Muscle of back (tissue), 13 donors: ENCODE results near the gene SRGAP2. TPM values are rescaled to one million over a fixed set of nuclear protein-coding genes. Genes with fewer than 3 reads are reported as not detected.
"Not testable (repeated sequence)": the region's sequence is repeated elsewhere in the genome, so short reads cannot be mapped to it uniquely, and the experiment has no call there.

ENCODE experiments used
- DNase-seq, 3 donors: peaks; one replicate each; pipeline versions ENCODE4 v3.0.0 to v3.0.0-alpha.2; 2013
- long read RNA-seq, 9 donors: transcript quantifications; one replicate each; lab custom pipeline, GENCODE V29; 2026
- polyA plus RNA-seq, 10 donors: library from polyadenylated mRNA; unstranded; fragments of 120-200 nt; gene quantifications; one replicate each; pipeline ENCODE4 v1.2.1, GENCODE V29; 2013; ENCODE audit not compliant: insufficient read length in 10 of 10

Gene SRGAP2
- polyA plus RNA-seq = 10 to 100 TPM; 54.3 to 86.2 (median 66.8) TPM
- long read RNA-seq, donor 1, transcript SRGAP2-204 (3 exons, 1,108 nt) = major isoform, 8 of 11 reads
- long read RNA-seq, donor 1, partial matches to known transcripts = 0 of 11 reads
- long read RNA-seq, donor 1, other reads (novel, unspliced or antisense) = 0 of 11 reads
- long read RNA-seq, donor 2, partial matches to known transcripts = 0 of 4 reads
- long read RNA-seq, donor 2, other reads (novel, unspliced or antisense) = 0 of 4 reads
- long read RNA-seq, donor 3, full-length matches to known transcripts = 1 of 1 reads
- long read RNA-seq, donor 3, partial matches to known transcripts = 0 of 1 reads
- long read RNA-seq, donor 3, other reads (novel, unspliced or antisense) = 0 of 1 reads
- long read RNA-seq, donor 4, full-length matches to known transcripts = 4 of 4 reads
- long read RNA-seq, donor 4, partial matches to known transcripts = 0 of 4 reads
- long read RNA-seq, donor 4, other reads (novel, unspliced or antisense) = 0 of 4 reads
- long read RNA-seq, donor 5, full-length matches to known transcripts = 18 of 34 reads
- long read RNA-seq, donor 5, partial matches to known transcripts = 16 of 34 reads
- long read RNA-seq, donor 5, other reads (novel, unspliced or antisense) = 0 of 34 reads
- long read RNA-seq, donor 6, full-length matches to known transcripts = 3 of 3 reads
- long read RNA-seq, donor 6, partial matches to known transcripts = 0 of 3 reads
- long read RNA-seq, donor 6, other reads (novel, unspliced or antisense) = 0 of 3 reads
- long read RNA-seq, donor 7, full-length matches to known transcripts = 9 of 9 reads
- long read RNA-seq, donor 7, partial matches to known transcripts = 0 of 9 reads
- long read RNA-seq, donor 7, other reads (novel, unspliced or antisense) = 0 of 9 reads
- long read RNA-seq, donor 8, full-length matches to known transcripts = 7 of 7 reads
- long read RNA-seq, donor 8, partial matches to known transcripts = 0 of 7 reads
- long read RNA-seq, donor 8, other reads (novel, unspliced or antisense) = 0 of 7 reads
- long read RNA-seq, donor 9, partial matches to known transcripts = 0 of 2 reads
- long read RNA-seq, donor 9, other reads (novel, unspliced or antisense) = 0 of 2 reads

DNA sequence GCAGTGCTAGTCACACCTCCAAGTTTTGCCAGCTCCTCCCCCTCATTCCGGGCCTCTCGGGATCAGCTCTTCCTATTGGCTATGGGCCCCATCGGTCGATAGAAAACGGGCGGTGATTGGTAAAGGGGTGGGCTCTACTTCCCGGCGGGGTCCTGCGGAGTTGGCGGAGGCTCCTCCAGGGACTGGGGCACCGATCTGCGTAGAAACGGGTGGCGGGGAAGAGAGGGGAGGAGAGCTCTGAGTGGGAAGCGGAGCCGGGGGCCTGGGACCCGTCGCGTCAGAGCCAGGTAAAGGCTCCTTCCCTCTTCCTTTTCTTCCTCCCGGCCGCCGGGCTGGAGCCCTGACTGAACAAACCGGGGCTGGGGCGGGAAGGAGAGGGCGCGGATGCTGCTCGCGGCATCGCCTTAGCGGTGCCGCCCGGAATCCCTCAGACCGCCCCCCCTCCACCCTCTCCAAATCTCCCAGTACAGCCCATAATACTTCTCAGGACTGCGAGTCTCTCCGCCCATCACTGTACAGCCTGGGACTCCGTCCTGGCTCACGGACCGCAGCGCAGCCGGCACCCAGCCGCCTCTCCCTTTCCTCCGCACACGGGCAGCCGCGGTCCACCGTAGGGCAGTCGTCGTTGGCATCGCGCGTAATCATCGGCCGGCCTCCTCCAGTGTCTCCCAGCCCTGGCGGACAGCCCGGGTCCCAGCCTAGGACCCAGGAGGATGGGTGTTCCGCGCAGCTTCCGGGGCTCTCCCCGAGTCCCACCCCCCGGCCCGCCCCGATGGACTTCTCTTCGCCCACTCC, at the start of gene SRGAP2:
Gene SRGAP2 (plus strand): TSS at position 178 of the 795 bp plus-strand sequence. CDS start 2,430 bp downstream, outside the sequence.
- peak; percentile 44 to 89 (median 63) for DNase-seq

DNA sequence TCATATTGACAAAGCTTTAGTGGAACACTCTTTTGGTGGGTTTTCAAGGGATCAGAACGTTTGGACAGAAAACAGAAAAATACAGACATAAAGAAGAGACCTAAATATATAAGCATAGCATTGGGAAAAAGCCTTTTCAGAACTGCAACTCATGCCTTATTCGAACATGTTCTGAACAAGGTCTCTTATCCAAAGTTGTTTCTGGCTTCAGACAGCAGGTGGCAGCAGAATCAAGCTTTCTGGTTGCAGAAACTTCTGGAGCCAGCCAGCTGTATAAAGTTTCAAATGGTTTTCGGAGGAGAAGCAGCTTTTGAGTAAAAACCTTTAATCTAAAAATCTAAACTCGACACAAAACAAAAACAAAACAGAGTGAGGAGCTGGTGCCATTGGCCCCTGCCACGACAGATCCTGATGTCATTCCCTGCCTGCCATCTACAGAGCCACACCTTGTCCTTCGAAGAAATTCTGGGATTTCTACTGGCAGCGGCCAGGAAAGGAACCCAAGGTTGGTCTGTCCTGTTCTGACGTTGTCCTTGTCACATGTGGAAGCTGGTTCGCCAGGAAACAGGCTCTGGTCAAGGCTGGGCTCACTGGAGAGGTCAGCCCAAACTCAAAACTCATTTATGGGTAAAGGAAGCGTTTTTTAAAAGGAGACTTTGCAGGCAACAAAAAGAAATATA, 35.9 kb upstream of the SRGAP2 start:
- not testable (repeated sequence) for DNase-seq

DNA sequence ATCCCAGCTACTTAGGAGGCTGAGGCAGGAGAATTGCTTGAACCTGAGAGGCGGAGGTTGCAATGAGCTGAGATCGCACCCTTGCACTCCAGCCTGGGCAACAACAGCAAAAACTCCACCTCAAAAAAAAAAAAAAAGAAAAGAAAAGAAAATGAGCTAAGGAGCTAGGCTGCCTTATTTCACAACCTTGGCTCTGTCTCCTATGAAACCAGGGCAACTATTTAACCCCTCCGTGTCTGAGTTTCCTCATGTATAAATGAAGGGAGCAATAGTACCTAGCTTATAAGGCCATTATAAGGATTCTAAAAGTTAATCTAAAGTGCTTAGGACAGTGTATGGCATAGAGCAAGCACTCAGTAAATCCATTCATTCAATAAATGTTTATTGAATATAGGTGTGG, 33.5 kb upstream of the SRGAP2 start:
- not testable (repeated sequence) for DNase-seq

DNA sequence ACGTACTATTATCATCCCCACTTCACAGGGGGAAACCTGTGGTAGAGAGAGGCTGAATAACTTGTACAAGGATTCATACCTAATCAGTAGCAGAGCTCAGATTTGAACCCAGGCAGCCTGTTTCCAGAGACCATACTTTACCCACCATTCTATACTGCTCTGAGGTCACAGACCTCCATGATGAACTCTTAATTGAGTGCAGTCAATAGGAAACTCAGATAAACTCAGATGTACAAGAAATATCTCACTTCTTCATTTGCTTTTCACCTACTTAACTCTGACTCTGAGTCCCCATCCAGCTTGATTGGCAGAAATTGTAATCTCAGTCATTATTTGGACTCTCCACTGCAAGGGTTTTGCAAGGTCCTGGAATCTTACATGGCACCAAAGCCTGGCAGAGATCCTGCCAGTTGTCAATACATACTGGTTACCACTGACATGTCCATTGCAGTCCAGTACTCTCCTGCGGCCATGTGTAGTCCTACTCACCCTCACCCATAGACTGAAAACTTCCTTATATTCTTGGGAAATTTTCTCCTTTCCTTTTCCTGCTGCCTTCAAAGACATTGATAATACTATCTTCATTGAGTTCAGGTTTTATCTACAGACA, 30.1 kb upstream of the SRGAP2 start:
- DNase-seq = not testable (repeated sequence)

DNA sequence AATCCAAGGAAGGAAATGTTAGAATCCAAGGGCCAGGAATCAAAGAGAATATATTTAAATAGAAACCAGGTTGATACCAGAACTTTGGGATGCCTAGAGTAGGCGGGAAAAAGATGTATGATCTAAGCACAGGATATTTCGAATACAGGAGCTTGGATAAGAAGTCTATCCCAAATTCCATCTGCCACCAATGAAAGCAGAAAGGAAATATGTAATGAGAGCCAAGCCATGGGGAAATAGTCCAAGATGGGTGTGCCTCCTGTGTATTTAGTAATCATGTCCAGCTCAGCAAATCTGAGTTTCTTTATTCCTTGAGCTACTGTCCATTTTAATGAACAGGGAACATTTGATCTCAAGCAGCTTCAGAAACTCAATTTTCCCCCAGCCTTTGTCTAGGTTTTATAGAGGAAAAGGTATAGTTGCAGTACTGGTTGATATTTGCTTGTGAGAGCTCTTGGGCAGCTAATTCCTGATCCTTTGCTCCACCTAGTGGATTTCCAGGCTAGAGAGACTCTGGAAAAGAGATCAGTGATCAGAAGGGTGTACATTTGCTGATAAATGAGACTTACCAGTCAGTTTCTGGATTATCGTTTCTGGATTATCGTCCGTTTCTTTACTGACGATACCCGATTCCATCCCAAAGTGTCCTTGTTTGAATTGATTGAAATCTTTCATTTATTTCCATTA, 29.0 kb upstream of the SRGAP2 start:
- DNase-seq = peak in 2 of 3 donors; percentile 42 to 53

DNA sequence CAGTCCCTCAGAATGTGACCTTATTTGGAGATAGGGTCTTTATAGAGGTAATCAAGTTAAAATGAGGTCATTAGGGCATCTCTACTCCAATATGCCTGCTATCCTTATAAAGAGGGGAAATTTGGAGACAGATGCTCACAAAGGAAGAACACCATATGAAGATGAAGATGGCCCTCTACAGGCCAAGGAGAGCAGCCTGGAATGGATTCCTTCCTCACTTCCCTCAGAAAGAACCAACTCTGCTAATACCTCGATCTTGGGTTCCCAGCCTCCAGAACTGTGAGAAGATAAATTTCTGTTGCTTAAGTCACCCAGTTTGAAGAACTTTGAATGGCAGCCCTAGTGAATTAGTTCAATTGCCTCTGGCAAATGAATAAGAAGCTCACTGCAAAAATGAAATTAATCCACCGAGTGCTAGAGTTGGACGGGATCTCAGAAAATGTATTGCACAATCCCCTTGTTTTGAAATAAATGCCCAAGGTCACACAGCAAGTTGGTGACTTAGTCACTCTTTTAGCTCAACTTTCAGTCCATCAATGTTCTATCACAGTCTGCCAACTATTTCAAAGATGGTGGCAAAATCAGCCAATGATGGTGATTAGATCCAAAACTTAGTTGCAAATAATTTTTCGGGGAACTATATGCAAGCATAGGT, 27.8 kb upstream of the SRGAP2 start:
- DNase-seq = peak in 1 of 3 donors; percentile 5

DNA sequence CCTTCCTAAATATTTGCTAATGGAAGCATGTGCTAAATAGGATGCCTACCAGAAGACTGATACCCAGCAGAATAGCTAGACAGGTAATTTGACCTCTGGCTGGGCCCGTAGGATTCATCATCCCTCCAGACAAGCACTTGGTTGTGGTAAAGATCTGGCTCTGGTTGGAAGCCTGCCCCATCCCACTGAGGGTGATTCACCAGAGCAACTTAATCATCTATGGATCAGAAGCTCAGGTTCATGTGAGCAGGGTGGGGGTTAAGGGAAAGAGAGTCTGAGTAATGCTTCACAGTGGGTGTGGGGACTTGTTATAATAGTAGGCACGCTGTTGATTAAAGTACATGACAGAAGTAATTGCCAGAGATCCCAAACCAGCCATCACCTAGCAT, 27.2 kb upstream of the SRGAP2 start:
- DNase-seq = not testable (repeated sequence)

DNA sequence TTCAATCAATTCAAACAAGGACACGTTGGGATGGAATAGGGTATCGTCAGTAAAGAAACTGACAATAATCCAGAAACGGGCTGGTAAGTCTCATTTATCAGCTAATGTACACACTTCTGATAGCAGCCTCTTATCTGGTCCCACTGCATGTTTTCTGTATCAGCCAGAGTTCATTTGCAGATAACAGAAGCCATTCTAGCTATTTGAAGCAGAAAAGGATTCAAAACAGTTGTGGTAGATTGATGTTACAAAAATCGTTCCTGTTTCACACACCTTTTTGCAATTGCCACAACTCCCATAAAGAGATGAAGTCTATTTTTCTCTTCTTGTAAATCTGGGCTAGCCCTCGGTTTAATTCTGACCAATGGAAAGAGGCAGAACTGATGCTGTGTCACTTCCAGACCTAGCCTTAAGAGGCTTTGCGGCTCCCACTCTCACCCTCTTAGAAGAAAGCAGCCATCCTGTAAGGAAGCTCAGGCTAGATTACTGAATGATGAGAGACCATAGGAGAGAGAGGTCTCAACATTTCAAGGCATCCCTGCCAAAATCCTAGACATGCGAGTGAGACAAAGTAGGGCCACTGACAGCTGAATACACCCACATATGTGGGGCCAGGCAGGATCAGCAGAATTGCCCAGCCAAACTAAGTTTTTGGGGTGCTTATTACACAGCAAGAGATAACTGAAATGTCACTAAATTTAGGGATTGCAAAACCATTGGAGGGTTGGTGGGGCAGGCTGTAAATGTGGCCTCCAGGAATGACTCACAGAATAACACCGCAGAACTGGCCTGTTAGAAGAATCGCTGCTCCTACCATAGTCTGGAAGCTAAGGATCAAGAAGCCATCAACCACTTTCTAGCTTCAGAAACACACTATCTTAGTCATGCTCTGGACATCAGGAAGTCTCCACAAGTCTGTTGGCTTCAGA, 25.0 kb upstream of the SRGAP2 start:
- DNase-seq = not testable (repeated sequence)

DNA sequence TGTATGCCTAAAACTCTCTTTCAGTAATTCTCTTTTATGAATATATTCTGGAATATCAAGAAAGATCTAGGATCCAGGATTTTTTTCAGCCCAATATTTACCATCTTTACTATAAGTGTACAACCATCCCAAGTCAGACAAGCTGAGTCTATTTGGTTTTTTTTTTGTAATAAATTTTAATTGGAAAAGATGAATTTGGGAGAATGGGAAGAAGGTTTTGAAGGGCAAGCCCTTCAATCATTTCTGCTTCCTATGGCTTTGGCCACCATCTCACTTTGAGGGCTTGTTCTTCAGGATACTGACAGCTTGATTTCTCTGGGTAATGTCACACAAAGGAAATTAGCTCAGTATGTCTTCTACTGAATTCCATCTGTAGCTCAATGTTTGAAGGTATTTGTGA, 23.7 kb upstream of the SRGAP2 start:
- DNase-seq = not testable (repeated sequence)

DNA sequence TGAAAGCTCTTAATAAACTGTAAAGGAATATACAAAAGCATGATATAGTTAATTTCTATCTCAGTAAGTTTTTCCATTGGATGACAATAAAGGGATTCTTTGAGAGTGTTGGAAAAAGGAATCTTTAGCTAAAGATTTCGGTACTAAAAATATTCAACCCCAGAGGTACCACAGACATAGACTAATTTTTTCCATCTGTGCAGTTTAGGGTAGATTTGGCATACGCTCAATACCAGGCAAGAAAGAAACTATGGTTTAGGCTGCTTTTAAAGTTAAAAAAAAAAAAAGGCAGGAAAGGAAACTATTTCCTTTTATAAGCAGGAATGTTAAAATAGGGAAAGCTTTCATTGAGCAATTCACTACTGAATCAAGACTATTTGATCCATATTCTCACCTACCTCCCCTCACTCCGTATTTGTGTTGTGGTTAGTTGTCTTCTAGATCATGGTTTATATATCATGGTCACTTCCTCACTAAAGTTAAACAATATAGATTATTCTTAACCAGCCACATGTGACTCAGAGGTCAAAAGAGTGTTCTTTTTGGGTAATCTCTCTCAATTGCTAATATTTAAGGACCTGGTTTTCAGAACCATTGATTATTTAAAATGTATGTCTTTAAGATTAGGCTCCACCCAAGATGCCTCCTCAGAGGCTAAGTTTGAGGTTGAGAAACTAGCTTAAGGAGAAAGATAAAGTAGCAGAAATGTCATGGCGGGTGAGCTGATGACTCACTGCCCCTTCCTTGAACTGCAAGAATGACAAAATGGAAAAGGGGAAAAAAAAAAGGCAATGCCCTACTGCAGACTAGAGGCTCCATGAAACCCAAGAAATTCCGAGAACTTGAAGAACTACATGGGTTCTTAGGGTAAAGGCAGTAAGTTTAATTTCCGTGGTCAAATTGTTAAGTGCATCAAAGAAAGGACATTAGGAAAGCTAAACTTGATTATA, 20.7 kb upstream of the SRGAP2 start:
- peak in 1 of 3 donors; percentile 4 for DNase-seq

DNA sequence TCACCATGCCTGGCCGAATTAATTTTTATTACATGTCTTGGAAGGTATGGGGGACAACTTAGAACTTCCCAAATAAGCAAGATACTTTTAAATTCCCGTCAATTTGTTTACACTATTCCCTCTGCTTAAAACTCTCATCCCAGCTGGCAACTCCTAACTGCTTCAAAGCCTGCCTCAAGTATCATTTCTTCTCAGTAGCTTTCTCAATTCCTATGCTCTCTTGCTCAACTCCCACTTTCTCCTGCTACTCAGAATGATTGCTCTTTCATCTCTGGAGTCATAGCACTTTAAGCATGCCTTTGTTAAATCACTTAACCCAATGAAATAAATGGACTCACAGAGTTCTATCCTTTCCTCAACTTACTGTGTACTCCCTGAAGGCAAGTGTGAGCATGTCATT, 19.6 kb upstream of the SRGAP2 start:
- DNase-seq = not testable (repeated sequence)

DNA sequence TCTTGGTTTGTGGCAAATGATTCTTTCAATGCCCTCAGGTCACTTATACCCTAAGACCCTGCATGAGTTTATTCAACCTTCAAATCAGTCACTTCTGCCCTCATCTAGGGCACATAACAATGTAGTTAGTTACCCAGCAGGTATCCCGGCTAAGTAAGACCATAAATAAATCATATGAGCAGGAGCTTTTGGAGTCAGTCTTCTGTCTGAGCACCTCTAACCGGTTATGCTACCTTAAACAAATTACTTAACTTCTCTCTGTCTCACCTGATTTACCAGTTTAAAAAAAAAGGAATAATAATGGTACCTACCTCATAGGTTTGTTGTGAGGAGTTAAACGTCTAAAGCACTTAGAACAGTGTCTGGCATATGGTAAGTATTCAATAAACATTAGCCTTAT, 17.6 kb upstream of the SRGAP2 start:
- not testable (repeated sequence) for DNase-seq

DNA sequence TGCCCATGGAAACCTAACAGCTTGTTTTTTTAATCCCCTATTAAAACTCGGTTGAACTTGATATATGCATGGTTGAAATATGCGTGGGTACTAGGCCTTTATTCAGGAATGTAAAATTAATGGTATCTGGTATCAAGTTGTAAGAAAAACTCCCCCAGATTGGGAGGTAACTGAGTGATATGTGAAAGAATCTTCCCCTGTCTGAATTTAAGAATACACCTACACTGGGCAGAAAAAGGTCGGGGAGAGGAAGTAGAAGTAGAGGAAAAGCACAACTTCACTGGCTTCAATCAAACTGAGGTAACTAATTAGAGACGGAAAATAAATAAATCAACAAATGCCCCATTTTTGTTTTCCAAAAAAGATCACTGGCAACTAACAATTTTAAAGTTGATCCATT, 16.5 kb upstream of the SRGAP2 start:
- DNase-seq = not testable (repeated sequence)

DNA sequence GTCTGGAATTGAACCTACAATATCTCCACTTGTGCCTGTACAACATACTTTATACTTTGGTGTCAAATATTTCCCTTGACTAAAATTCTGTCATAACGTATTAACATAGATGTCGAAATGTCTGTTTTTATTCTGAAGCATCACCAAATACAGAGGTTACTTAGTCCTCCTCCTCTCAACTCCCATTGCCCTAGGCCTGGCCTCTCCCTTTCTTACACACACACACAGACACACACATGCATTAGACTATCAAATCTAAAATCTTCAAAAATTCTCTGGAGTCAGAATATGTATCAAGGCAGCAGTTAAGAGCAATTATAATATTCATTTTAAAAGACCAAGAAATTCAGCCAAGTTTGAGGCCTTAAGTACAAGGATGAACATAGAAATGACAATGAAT, 8.2 kb upstream of the SRGAP2 start:
- not testable (repeated sequence) for DNase-seq

DNA sequence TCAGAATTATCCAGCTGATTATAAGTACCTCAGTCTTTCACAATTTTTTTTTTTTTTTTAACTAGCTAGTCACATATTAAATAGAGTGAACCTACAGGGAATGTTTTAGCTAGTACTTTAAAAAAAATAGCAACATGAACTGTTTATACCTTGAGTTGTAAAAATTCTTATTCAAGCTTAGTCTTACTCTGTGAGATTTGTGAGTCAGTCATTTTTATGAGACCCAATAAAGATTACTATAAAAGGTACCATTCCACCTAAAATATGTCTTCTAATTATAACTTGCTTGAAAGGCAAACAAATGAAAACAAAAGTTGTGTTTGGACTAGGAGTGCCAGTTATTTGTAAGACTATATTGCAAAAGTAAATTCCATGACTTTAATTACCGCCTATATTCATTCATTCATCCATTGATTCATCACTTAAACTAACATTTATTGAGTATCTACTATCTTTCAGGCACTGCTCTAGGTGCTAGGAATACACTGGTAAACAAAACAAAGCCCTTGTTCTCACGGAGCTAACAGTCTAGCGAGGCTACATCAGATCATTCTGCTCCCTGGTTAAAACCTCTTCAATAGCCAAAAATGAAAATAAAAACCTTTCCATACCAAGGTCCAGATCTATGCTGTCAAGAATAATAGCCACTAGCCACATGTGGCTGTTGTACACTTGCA, 6.5 kb upstream of the SRGAP2 start:
- DNase-seq = not testable (repeated sequence)

DNA sequence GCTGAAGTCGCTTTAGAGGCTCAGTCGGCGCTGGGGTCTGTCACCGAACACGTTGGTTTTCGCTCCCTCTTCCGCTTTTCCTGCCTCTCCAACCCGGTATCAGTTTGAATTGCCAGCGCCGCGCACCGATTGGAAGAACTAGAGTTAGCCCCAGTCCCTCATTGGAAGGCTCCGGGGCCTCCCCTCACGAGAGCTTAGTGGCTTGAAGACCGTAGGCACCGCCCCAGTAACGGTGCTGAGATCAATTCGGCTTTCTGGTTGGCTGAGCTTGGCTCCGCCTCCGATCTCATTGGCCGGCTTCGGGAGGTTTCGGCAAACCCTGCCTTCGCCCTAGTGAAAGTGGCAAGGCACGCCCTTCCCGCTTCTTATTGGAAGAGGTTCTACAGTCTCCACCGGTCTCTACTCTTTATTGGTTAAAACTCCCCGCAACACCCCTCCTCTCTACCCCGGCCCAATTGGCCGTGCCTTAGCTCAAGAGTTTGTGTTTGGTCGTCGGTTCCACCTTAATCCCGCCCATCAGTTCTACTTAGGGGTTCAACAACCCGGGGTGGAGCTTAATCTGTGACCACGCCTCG, 465 bp upstream of the SRGAP2 start, which contains the start of gene FAM72A:
Gene FAM72A (minus strand): TSS at position 51 of the 575 bp plus-strand sequence. CDS start 814 bp downstream, outside the sequence.
- DNase-seq = peak; percentile 97 to 100 (median 98)
